Fibroblast of gingiva (primary cell): Measurements from ENCODE around the gene RFPL3.
A peak's percentile ranks its signal among the peaks of the same experiment; 100 is the strongest.
"Not testable (repeated sequence)": the region's sequence is repeated elsewhere in the genome, so short reads cannot be mapped to it uniquely, and the experiment has no call there.

ENCODE experiments used
- DNase-seq: peaks from one replicate; pipeline ENCODE4 v3.0.0-alpha.2; 2011; ENCODE audit warnings: low read depth

Gene RFPL3

DNA sequence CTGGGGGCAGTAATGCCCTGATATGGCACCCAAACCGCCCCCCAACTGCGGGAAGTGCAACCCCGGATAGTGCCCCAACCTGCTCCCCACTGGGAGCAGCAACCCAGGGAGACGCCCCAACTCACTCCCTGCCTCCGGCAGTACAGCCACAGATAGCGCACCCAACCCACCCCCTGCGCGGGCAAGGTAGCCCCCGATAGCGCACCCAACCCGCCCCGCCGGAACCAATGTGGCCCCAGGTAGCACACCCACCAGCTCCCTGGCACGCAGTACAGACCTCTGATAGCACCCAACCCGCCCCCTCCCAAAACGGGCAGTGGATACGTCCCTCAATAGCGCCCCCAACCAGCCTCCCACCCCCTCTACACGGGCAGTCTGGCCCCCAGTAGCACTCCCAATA lies 3.8 kb upstream of the RFPL3 start:
- no peak for DNase-seq

DNA sequence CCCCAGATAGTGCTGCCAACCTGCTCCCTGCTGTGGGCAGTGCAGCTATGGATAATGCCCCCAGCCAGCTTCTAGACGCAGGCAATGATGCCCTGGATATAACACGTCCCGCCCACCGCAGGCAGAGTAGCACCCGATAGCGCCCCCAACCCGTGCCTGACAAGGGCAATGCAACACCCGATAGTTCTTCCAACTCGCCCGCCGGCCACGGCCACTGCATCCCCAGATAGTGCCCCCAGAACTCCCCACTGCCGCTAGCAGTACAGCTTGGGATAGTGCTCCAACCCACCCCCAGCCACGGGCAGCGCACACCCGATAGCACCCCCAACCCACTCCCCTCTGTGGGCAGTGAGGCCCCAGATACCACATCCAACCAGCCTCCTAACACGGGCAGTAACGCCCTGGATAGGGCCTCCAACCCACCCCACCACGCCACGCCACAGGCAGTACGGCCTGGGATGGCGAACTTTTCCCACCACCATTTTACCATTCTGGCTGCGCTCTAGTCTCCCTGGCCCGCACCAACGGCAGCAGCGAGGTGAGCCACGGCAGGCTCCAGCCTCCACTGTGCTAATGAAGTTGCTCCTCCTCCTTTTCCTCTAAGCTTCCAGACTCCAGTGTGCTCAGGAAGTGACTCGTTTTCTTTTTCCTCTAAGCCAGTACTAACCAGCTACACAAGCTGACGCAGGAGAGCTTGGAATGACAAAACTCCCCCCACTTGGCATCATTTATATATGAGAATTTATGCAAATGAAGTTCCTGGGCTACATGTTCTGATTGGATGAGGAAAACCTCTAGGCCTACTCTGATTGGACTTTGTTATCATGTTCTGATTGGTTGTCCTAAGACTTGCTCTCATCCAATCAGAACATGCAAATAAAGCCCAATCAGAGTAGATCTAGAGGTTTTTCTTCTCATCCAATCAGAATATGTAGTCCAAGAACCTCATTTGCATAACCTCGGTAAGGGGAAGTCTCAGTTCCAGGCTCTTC lies 3.0 kb upstream of the RFPL3 start:
- no peak for DNase-seq

DNA sequence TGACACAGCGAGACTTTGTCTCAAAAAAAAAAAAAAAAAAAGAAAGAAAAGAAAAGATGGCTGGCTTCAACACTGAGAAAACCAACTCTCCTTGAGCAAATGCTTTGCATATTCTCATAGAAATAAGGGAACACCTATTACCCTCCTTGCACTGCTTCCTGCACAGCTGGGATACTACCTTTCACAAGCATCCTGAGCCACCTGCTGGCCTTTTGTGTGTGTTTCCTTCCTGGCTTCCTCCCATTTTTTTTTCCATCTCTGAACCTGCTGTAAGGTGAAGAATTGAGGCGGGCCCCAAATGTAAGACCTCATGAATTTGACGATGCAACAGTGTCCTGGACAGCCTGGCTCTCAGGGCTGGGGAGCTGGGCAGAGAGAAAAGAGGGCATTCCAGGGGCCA lies 1.9 kb upstream of the RFPL3 start:
- no peak for DNase-seq

DNA sequence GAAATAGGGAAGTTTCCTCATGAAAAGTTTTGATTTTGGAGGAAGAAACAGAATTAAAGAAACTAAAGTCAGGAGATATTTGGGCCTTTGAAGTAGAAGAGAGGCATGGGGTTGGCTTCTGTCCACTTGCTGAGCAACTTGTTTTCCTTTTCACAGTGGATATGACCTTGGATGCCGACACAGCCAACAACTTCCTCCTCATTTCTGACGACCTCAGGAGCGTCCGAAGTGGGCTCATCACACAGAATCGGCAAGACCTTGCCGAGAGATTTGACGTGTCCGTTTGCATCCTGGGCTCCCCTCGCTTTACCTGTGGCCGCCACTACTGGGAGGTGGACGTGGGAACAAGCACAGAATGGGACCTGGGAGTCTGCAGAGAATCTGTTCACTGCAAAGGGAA lies 2.4 kb downstream of the RFPL3 start:
- not testable (repeated sequence) for DNase-seq

DNA sequence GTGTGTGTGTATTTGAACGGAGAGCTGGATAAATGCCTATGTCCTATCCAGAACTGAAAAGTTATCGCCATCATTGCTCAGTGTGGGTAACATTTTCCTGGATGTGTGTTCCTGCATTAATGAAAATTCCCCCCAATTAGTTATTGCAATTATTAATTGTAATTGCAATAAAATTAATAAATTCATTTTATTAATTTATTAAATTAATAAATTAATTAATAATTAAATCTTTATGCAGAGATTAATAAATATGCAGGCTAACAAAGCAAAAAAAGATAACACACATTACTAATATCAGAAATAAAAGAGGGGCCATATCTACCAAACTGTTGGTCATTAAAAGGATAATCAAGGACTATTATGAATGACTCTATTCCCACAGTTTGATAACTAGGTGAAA lies 3.6 kb downstream of the RFPL3 start:
- DNase-seq, result no peak

DNA sequence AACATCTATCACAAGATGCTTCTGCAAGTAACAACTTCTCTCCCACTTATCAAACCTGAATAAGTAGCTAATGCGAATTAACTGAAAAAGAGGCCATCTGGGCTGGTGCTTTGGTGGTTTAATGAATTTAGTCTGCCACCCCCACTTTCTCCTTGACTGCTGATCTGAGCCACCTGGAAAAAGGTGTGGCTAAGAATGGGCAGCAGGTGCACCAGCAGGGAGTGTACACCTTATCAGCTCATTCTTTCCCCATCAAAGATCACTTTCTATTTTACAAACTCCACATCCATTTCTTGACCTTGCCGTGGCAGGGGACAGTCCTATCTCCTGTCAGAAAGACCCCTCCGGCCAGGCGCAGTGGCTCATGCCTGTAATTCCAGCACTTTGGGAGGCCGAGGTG lies 6.5 kb downstream of the RFPL3 start:
- DNase-seq, result no peak

DNA sequence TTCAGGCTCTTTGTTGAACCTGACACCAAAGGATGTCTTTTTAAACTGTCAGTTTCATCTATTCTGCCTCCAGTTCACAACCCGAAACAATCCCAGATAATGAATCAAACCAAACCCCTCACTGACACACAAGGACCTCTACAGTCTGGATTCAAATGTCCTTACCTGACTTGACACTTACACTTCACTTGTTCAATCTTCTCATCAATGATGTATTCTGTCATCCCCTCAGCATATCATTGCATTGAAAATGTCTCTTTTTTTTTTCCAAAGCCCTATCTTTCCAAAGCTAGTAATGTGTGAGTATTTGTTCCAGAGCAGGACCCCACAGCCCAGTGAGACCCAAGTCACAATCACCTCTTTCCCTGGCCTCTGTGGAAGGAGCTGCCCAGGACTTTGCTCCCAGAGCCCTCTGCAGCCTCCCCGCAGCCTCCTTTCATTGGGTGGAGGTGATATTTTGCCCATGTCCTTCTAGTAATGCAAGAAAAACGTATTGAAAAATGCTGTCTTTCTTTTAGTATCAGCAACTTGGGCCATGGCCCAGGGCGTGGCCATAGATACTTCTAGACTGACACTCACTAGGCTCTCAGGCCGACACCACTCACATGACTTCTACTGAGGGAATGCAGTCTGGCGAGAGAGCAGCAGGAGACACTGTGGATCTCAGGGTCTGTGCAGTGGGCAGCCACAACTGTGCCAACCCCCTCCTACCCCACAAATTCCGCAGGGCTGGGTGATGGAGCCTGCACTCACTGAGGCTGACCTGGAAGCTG lies 18.2 kb downstream of the RFPL3 start:
- no peak for DNase-seq

DNA sequence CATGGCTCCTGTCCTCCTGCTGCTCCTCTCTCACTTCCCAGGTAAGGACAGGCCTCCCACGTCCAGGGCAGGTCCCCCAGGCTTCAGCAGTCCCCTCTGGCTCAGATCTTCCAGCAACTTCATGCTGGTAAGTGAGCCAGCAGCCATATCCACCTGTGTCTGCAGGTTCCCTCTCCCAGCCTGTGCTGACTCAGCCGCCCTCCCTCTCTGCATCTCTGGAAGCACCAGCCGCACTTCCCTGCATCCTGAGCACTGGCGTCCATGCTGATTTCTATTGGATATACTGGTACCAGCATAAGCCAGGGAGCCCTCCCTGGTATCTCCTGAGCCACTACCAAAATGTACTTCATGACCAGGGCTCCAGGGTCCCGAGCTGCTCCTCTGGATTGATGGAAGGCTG lies 19.0 kb downstream of the RFPL3 start:
- DNase-seq, result no peak

DNA sequence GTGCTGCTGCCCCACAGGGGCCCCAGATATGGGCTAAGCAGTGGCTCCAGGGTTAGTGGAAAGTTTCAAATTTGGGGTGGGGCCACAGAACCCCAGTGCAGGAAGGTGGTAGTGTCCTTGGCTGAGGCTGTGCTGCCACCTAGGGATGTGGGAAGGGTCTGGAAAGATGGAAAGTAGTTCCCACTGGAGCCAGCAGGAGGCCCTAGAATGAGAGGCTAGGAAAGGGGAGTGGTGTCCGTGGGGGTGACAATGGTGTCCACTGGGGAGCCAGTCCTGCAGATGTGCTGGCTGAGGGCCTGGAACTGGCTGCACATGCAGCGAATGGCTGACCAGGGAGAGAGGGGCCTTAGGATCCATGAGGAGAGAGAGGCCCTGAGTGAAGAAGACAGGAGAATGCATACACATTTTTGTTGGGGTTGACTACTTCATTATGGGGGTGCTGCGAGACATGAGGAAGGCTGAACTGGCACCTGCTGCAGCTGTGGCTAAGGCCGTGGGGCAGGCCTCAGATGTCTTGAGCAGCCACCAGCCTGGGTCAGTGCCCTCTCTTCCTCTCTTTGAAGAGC lies 21.1 kb downstream of the RFPL3 start:
- no peak for DNase-seq

DNA sequence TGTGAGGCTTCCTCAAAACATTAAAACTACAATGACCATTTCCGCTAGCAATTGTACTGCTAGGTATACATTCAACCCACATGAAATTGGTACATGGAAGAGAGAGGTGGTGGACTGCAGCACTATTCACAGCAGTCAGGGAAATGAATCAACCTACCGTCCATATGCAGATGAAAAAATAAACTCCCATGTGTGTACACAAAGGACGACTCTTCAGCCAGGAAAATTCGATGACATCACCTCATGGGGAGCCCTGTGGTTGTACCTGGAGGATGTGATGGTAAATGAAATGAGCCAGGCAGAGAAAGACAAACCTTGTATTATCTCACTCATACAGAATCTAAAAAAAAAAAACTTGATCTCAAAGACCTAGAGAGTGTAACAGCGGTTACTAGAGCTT lies 23.3 kb downstream of the RFPL3 start:
- DNase-seq, result no peak

DNA sequence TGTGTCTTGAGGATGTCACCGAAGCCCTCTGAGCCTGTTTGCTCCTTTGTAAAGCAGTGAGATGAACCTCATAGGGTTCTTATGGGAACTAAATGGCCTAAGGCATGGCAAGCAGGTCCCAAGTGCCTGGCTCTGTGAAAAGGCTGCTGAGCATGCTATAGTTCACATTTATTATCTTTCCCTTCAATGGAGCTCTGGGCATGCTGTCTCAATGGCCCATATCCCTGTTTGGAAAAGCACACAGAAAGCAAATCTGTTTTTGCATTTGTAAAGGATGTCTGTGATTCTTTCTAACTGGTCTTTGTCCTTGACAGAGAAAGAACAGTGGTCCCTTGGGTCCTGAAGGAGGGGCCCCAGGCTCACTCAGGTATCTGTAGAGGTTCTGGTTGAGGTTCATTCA lies 28.0 kb downstream of the RFPL3 start:
- DNase-seq, result no peak

DNA sequence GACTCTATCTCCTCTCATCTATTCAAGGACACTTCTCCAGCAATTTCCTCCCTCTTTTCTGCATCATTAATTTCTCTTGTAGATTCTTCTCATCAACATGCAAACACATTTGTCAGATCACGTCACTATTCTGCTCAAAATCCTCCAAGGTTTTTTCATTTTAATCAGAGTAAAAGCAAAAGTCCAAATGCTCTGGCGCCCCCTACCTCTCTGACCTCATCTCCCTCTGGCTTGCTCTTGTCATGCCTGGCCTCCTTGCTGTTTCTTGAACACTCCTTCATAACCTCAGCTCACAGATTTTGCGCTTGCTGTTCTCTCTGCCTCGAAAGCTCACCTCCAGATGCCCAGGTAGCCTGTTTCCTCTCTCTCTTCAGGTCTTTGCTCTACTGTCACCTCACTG lies 32.0 kb downstream of the RFPL3 start:
- DNase-seq, result no peak

DNA sequence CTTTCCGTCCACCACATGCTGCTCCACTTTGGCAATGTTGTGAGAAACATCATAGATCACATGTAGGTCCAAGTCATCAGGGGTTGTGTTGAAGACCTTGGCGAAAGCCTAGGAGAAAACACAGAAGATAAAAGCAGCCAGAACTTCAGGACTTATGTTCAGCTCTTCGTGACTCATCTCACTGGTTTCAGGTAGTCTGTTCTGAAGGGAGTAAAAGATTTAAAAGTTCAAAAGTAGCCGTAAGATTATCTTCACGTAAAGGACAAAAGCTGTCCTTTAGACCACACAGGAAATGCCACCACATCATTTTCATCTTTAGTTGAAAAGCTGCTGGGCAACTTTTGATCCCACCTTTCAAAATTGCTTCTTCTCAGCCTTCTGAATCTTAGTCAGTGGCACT lies 37.4 kb downstream of the RFPL3 start:
- DNase-seq, result no peak

DNA sequence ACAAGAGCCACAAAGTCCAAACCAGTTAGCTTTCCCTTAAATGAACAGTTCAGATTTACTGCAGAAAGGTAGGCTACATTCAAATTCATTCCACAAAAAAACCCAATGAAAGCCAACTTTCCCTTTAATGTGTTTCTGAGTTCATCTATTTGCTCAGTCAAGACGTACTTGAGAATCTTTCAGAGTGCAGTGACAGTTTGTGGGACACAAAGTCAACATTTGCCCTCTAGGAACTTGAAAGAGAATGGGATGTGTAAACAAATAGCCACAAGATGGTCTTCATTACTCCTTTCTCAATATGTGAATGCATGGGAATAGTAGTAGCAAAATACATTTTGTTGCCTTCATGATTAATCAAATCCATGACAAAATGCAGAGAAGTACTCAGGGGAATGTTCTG lies 38.6 kb downstream of the RFPL3 start:
- DNase-seq, result no peak

DNA sequence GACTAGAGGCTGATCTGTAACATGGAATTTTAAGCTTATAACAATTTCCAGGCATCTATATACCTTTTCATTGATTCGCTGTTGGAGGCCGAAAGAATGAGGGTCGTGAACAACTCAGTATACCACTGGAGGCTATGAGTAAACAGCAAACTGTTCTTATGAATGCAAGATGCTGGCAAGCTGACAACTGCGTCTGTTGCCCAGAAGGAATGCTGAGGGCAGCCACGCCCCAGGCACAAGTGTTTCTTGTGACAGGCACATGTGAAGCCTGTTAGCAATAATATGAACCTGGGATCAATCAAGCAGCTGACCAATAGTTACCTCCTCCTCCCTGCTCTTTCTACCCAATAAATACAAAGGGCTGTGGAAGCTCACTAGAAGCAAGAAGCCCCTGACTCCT lies 39.1 kb downstream of the RFPL3 start:
- DNase-seq, result peak; percentile 66

DNA sequence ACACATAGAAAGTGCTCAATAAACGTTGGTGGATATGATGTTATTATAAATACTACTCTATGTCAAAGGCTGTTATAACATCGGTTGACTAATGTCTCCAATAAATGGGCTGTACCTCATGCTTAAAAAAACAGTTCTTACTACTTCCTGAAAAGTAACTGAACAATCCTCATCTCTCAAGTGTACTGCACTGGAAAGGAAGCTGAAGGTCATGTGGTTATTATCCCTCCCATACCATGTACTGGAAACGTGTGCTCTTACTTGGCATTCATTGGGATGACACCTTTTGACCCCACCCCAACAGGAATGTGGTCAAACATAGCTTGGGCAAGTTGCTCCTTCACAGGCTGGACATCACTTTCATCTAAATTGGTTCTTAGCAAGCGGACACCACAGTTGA lies 43.8 kb downstream of the RFPL3 start:
- no peak for DNase-seq

DNA sequence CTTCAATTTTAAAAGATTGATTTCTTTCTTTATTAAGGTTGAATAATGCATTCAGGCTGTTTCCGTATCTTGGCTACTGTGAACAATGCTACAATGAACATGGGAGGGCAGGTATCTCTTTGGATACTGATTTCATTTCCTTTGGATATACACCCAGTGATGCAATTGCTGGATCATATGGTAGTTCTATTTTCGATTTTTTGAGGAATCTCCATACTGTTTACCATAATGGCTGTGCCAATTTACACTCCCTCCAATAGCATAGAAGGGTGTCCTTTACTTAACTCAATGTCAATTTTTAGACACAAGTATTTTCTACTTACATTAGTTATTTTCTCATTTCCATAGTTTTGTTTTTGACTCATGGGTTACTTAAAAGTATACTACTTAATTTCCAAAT lies 46.4 kb downstream of the RFPL3 start:
- no peak for DNase-seq

DNA sequence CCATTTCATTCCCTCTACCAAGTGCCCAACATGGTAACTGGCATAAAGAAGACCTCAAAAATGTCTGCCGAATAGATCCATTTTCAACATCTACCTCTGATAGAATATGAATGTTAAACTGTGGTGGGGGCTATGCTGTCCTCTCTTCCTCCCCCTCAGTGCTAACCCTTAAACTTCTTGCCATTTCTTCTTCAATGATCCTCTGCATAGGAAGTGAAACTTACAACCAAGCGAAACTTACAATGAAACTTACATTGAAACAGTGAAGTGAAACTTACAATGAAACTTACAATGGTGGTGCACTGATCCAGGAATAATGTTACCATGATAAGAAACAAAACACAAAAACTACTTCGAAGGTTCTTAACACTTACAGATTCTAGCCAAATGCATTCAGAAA lies 49.6 kb downstream of the RFPL3 start:
- no peak for DNase-seq

DNA sequence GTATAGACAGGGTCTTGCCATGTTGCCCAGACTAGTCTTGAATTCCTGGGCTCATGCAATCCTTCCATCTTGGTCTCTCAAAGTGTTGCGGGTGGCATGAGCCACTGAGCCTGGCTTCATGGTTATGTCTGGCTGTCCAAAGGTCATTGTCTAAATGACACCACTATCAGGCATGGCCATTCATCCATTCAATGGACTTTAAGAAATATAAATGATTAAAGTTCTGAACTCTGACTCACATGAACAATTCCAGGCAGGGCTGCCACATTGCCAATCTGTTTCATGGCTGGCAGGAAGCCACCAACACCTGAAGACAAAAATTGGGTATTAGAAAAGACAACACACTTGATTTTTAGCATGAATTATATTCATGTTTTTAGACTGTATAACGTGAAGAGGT lies 50.3 kb downstream of the RFPL3 start:
- no peak for DNase-seq

DNA sequence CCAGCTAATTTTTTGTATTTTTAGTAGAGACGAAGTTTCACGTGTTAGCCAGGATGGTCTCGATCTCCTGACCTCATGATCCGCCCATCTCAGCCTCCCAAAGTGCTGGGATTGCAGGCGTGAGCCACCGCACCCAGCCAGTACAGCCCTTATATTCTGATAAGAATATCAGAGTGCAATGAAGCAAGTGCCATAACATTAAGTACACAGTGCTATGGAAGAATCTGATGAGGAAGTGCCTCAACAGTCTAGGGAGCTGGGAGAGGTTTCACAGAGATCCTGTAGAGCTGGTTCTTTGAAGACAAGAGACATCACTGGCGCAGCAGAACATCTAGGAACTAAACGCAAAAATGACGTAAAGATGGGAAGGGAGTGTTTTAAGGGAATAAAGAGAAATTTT lies 52.3 kb downstream of the RFPL3 start:
- no peak for DNase-seq

DNA sequence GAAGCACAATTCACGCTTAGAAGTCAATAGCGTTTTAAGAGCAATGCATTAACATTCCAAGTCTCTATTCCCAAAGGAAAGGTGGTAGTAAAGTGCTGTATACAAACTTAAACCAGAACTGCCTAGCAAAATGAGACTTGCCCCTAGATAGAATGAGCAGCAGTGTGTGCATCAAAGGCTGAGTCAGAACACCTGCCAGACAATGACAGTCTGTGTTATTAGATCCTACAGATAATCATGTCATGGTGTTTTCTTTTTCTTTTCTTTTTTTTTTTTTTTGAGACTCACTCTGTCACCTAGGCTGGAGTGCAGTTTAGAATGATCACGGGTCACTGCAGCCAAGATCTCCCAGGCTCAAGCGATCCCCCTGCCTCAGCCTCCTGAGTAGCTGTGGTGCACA lies 52.8 kb downstream of the RFPL3 start:
- DNase-seq, result no peak
